ENCODE measurements around the gene NUP133. TPM values are rescaled to one million over a fixed set of nuclear protein-coding genes. Genes with fewer than 3 reads are reported as not detected.

NUP133 gene
- total and polyA plus RNA-seq, 2 donors (not counting 1 experiment from before 2014, with no cell fraction given) = 10.5 to 50.5 TPM

DNA sequence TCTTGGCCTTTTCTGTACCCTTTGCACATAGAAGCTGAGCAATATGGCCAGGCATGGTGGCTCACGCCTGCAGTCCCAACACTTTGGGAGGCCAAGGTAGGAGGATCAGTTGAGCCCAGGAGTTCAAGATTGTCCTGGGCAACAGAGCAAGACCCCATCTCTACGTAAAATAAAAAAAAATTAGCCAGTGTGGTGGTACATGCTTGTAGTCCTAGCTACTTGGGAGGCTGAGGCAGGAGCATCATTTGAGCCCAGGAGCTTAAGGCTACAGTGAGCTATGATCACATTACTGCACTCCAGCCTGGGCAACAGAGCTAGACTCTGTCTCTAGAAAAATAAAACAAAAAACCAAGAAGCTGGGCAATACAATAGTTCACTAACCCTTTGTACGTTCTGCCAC is 80.6 kb downstream of the NUP133 start:
- H3K4me1 ChIP-seq (ENCODE audit: control insufficient read depth in 2 of 2, insufficient read depth in 2 of 2, low read length in 2 of 2) = peaks cover 18 to 22% of the 10 kb centered on the region in 2 donors
- intact Hi-C loops (cut with micrococcal nuclease) = no loop called here
- peaks cover 0 to 41% (median 33%) of the 10 kb centered on the region in 4 experiments for H3K27me3 ChIP-seq (replicated peaks in 1 of 4; ENCODE audit: control extremely low read depth in 1 of 4, control insufficient read depth in 3 of 4, insufficient read depth in 4 of 4, low read length in 3 of 4)

DNA sequence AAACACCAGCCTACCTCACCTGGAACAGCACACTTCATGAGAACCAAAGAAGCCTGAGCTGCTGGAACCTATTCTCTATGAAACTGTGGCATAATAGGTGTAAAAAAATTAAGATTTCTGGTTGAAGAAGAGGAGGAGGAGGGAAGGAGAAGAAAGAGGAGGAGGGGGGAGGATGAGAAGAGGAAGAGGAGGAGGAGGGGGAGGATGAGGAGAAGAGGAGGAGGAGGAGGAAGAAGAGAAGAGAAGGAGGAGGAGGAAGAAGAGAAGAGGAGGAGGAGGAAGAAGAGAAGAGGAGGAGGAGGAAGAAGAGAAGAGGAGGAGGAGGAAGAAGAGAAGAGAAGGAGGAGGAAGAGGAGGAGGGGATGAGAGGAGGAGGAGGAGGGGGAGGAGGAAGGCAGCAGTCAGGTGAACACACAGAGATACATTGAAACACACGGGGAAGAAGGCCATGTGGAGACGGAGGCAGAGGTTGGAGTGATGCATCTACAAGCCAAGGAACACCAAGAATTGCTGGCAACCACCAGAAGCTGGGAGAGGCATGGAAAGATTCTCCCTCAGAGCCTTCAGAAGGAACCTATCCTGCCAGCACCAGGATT is 82.5 kb downstream of the NUP133 start:
- Mint-ChIP-seq H3K4me1 (no peaks in the 10 kb centered on the region), H3K27ac (no peak overlapping the region), H3K27me3 (peaks cover 54% of the 10 kb centered on the region), H3K4me3 (no peak overlapping the region), H3K9me3 (ENCODE audit: insufficient read depth) (peaks cover 10% of the 10 kb centered on the region)
- Histone ChIP-seq H3K79me2 (ENCODE audit: control insufficient read depth, insufficient read depth, low read length) (no peaks in the 10 kb centered on the region), H3K27ac (ENCODE audit: low read length in 2 of 2) (no peak overlapping the region), H2AFZ (ENCODE audit: insufficient read depth, low read depth, low read length, poor library complexity, severe bottlenecking) (no peak overlapping the region), H3K4me1 (ENCODE audit: control insufficient read depth in 2 of 2, insufficient read depth in 2 of 2, low read length in 2 of 2) (peaks cover 2 to 6% of the 10 kb centered on the region in 2 donors), H3K4me3 (ENCODE audit: control extremely low read depth in 1 of 5, extremely low read depth in 1 of 5, insufficient read depth in 1 of 5, low read depth in 2 of 5, low read length in 4 of 5) (no peak overlapping the region), H3K9me3 (ENCODE audit: control extremely low read depth in 1 of 3, control insufficient read depth in 2 of 3, insufficient read depth in 1 of 3, low read length in 2 of 3) (peaks cover 4 to 10% (median 8%) of the 10 kb centered on the region in 3 donors), H3K9ac (ENCODE audit: low read length) (no peak overlapping the region), H3K27me3 (replicated peaks in 1 of 4; ENCODE audit: control extremely low read depth in 1 of 4, control insufficient read depth in 3 of 4, insufficient read depth in 4 of 4, low read length in 3 of 4) (peaks cover 0 to 26% (median 20%) of the 10 kb centered on the region in 4 experiments), H3K36me3 (replicated peaks in 1 of 2; ENCODE audit: control extremely low read depth in 1 of 2, control insufficient read depth in 1 of 2, extremely low read depth in 1 of 2, insufficient read depth in 2 of 2, low read length in 1 of 2) (no peaks in the 10 kb centered on the region), H3K4me2 (replicated peaks; ENCODE audit: low read depth, low read length, poor library complexity, severe bottlenecking) (no peak overlapping the region), H4K20me1 (ENCODE audit: control insufficient read depth, insufficient read depth, low read length, poor library complexity, severe bottlenecking) (no peaks in the 10 kb centered on the region)
- ChIA-PET CTCF (no interaction called here), POLR2A (no interaction called here)
- no peak for ATAC-seq (ENCODE audit: low read depth)
- DNase-seq = no peak
- intact Hi-C loops (cut with micrococcal nuclease) = no loop called here
- 80% methylated on average over 1 of the region's 2 CpGs for WGBS (ENCODE audit: insufficient coverage)
- TF ChIP-seq, protein P1, sequence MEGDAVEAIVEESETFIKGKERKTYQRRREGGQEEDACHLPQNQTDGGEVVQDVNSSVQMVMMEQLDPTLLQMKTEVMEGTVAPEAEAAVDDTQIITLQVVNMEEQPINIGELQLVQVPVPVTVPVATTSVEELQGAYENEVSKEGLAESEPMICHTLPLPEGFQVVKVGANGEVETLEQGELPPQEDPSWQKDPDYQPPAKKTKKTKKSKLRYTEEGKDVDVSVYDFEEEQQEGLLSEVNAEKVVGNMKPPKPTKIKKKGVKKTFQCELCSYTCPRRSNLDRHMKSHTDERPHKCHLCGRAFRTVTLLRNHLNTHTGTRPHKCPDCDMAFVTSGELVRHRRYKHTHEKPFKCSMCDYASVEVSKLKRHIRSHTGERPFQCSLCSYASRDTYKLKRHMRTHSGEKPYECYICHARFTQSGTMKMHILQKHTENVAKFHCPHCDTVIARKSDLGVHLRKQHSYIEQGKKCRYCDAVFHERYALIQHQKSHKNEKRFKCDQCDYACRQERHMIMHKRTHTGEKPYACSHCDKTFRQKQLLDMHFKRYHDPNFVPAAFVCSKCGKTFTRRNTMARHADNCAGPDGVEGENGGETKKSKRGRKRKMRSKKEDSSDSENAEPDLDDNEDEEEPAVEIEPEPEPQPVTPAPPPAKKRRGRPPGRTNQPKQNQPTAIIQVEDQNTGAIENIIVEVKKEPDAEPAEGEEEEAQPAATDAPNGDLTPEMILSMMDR (IDR thresholded peaks at IDR 0.05) = no peak
- no peak for TF ChIP-seq EZH2 (IDR thresholded peaks at IDR 0.05; ENCODE audit: borderline replicate concordance, insufficient read depth, low read depth, low read length, poor library complexity, severe bottlenecking)

More for the DNA sequence above, 80.6 kb downstream of the NUP133 start:
- DNase-seq (no peak), ATAC-seq (ENCODE audit: low read depth) (no peak)
- Histone ChIP-seq H3K4me2 (replicated peaks; ENCODE audit: low read depth, low read length, poor library complexity, severe bottlenecking) (no peak overlapping the region), H4K20me1 (ENCODE audit: control insufficient read depth, insufficient read depth, low read length, poor library complexity, severe bottlenecking) (no peaks in the 10 kb centered on the region), H3K36me3 (replicated peaks in 1 of 2; ENCODE audit: control extremely low read depth in 1 of 2, control insufficient read depth in 1 of 2, extremely low read depth in 1 of 2, insufficient read depth in 2 of 2, low read length in 1 of 2) (no peaks in the 10 kb centered on the region), H3K9ac (ENCODE audit: low read length) (no peak overlapping the region), H3K4me3 (ENCODE audit: control extremely low read depth in 1 of 5, extremely low read depth in 1 of 5, insufficient read depth in 1 of 5, low read depth in 2 of 5, low read length in 4 of 5) (no peak overlapping the region), H3K79me2 (ENCODE audit: control insufficient read depth, insufficient read depth, low read length) (no peaks in the 10 kb centered on the region), H2AFZ (ENCODE audit: insufficient read depth, low read depth, low read length, poor library complexity, severe bottlenecking) (no peak overlapping the region), H3K9me3 (ENCODE audit: control extremely low read depth in 1 of 3, control insufficient read depth in 2 of 3, insufficient read depth in 1 of 3, low read length in 2 of 3) (peaks cover 4 to 16% (median 8%) of the 10 kb centered on the region in 3 donors), H3K27ac (ENCODE audit: low read length in 2 of 2) (no peak overlapping the region)
- H3K4me3 Mint-ChIP-seq = no peak overlapping the region
- peaks cover 13% of the 10 kb centered on the region for H3K4me1 Mint-ChIP-seq
- peaks cover 10% of the 10 kb centered on the region for H3K9me3 Mint-ChIP-seq (ENCODE audit: insufficient read depth)
- H3K27ac Mint-ChIP-seq = no peak overlapping the region
- ChIA-PET POLR2A (interaction anchor here (0.8 kb wide), 1 partner anchor 143 kb away, joined by 3 read pairs; no protein-coding TSS in a partner anchor), CTCF (no interaction called here)
- no peak for TF ChIP-seq EZH2 (IDR thresholded peaks at IDR 0.05; ENCODE audit: borderline replicate concordance, insufficient read depth, low read depth, low read length, poor library complexity, severe bottlenecking)
- TF ChIP-seq, protein P1 (IDR thresholded peaks at IDR 0.05) = no peak
- 94% methylated on average over 3 of the region's 3 CpGs for WGBS (ENCODE audit: insufficient coverage)
- H3K27me3 Mint-ChIP-seq = peaks cover 64% of the 10 kb centered on the region
